HCT116 (cell line): ENCODE results near the gene RFX1. TPM values are rescaled to one million over a fixed set of nuclear protein-coding genes. Genes with fewer than 3 reads are reported as not detected.

Source experiments
- ATAC-seq: fragments of 200-7000 bp; cut with Tn5 transposase; 2 replicates; pipeline ENCODE4 v1.9.1; 2020; ENCODE audit warnings: mild to moderate bottlenecking, moderate library complexity
- BruUV-seq: library from RNA; stranded (reverse); fragments of 400-500 nt; replicated peaks from 2 replicates; lab custom pipeline; 2021; lab: Mats Ljungman, UMichigan
- CTCF ChIA-PET: fragments of 300-600 bp; sonication (Branson Sonifier 250); formaldehyde crosslinking; loops from one replicate; lab custom pipeline; 2021; ENCODE audit warnings: antibody characterized with exemption; lab: Charles Lee
- POLR2A ChIA-PET: fragments of 300-600, 350-600 bp; sonication (Branson Sonifier 250); formaldehyde crosslinking; loops from one replicate; lab custom pipeline; 2021; ENCODE audit warnings: antibody characterized with exemption; lab: Charles Lee
- RAD21 ChIA-PET, 2 experiments: fragments of 300-600 bp; sonication (Branson Sonifier 250); formaldehyde crosslinking; loops; one replicate each; lab custom pipeline; 2023; ENCODE audit warnings: low total read pairs in 2 of 2; ENCODE audit not compliant: uncharacterized antibody in 2 of 2, unreplicated experiment in 2 of 2, low non-redundant PET in 1 of 2; lab: Charles Lee
- DNase-seq: peaks from one replicate; pipeline ENCODE4 v3.0.0-alpha.2; 2010; ENCODE audit warnings: low read depth, low spot score
- H2AFZ ChIP-seq: fragments of 200-600 bp; shearing (Covaris generic), sonication (generic); 2 replicates; pipeline ENCODE4 v1.6.1; 2017; ENCODE audit warnings: low read depth, mixed run types, mixed read lengths, antibody characterized with exemption, low read length; ENCODE audit not compliant: poor library complexity, severe bottlenecking
- H3K27ac ChIP-seq: 2 replicates; pipeline ENCODE4 v1.5.1; 2012; ENCODE audit warnings: low read depth, low read length
- H3K27me3 ChIP-seq: fragments of 200-600 bp; sonication (generic); 2 replicates; pipeline ENCODE4 v1.6.1; 2016; ENCODE audit warnings: mixed run types, low read length, mixed read lengths; ENCODE audit not compliant: insufficient read depth
- H3K36me3 ChIP-seq, 2 experiments: fragments of 200-500 bp in 1 of 2; fragments of 200-600 bp in 1 of 2; sonication (Bioruptor generic) in 1 of 2; sonication (generic) in 1 of 2; 2 replicates each; pipeline versions ENCODE4 v1.5.1 to v1.6.1; 2014 to 2016; ENCODE audit warnings: low read length in 2 of 2, inconsistent platforms in 1 of 2, mixed read lengths in 1 of 2, mixed run types in 1 of 2; ENCODE audit not compliant: insufficient read depth in 2 of 2, control insufficient read depth in 1 of 2
- H3K4me1 ChIP-seq, 2 experiments: fragments of 200-600 bp in 1 of 2; sonication (generic) in 1 of 2; 2 replicates each; pipeline versions ENCODE4 v1.5.1 to v1.6.1; 2012 to 2017; ENCODE audit warnings: low read length in 2 of 2, inconsistent platforms in 1 of 2, mild to moderate bottlenecking in 1 of 2, mixed read lengths in 1 of 2, mixed run types in 1 of 2, moderate library complexity in 1 of 2; ENCODE audit not compliant: insufficient read depth in 2 of 2, control insufficient read depth in 1 of 2
- H3K4me2 ChIP-seq: fragments of 200-600 bp; sonication (generic); 2 replicates; pipeline ENCODE4 v1.6.1; 2017; ENCODE audit warnings: mixed run types, low read length, mixed read lengths
- H3K4me3 ChIP-seq, 2 experiments: fragments of 200-600 bp in 1 of 2; sonication (generic) in 1 of 2; replicated peaks in 1 of 2; 2 replicates each; pipeline ENCODE4 v1.5.1; 2011 to 2016; ENCODE audit warnings: low read length in 2 of 2, control low read depth in 1 of 2, low read depth in 1 of 2, mild to moderate bottlenecking in 1 of 2, mixed read lengths in 1 of 2, mixed run types in 1 of 2
- H3K79me2 ChIP-seq: fragments of 200-600 bp; sonication (generic); 2 replicates; pipeline ENCODE4 v1.6.1; 2017; ENCODE audit warnings: mild to moderate bottlenecking, mixed run types, low read length, moderate library complexity, mixed read lengths; ENCODE audit not compliant: insufficient read depth
- H3K9ac ChIP-seq: fragments of 200-600 bp; sonication (generic); 2 replicates; pipeline ENCODE4 v1.6.1; 2016; ENCODE audit warnings: low read length, mixed read lengths
- H3K9me2 ChIP-seq: fragments of 200-600 bp; sonication (generic), shearing (Covaris generic); 2 replicates; pipeline ENCODE4 v1.6.1; 2017; ENCODE audit warnings: mixed run types, mild to moderate bottlenecking, moderate library complexity; ENCODE audit not compliant: insufficient read depth
- H3K9me3 ChIP-seq, 2 experiments: fragments of 200-500 bp in 1 of 2; fragments of 200-600 bp in 1 of 2; sonication (Bioruptor generic) in 1 of 2; sonication (generic) in 1 of 2; 2 replicates each; pipeline ENCODE4 v1.6.1; 2014 to 2017; ENCODE audit warnings: low read length in 2 of 2, mixed read lengths in 2 of 2, inconsistent platforms in 1 of 2, low read depth in 1 of 2, mild to moderate bottlenecking in 1 of 2, mixed run types in 1 of 2, moderate library complexity in 1 of 2; ENCODE audit not compliant: control insufficient read depth in 1 of 2, insufficient read depth in 1 of 2
- H4K20me1 ChIP-seq: fragments of 200-600 bp; sonication (generic), shearing (Covaris generic); 2 replicates; pipeline ENCODE4 v1.6.1; 2017; ENCODE audit warnings: mixed run types, mild to moderate bottlenecking, moderate library complexity; ENCODE audit not compliant: insufficient read depth
- ELF1 ChIP-seq: IDR thresholded peaks from 2 replicates; pipeline ENCODE4 v1.6.1; 2012; ENCODE audit warnings: low read depth, borderline replicate concordance
- EZH2 ChIP-seq: fragments of 200-600 bp; sonication (generic); IDR thresholded peaks from 2 replicates; pipeline ENCODE4 v1.6.1; 2017; ENCODE audit warnings: antibody characterized with exemption, mixed run types
- FOSL1 ChIP-seq: IDR thresholded peaks from 2 replicates; pipeline ENCODE4 v1.6.1; 2012; ENCODE audit warnings: low read depth
- JUND ChIP-seq: IDR thresholded peaks from 2 replicates; pipeline ENCODE4 v1.6.1; 2012
- SIN3A ChIP-seq: IDR thresholded peaks from 2 replicates; pipeline ENCODE4 v1.6.1; 2012; ENCODE audit warnings: low read depth
- SP1 ChIP-seq: IDR thresholded peaks from 2 replicates; pipeline ENCODE4 v1.6.1; 2012; ENCODE audit warnings: low read depth
- SRF ChIP-seq: IDR thresholded peaks from 2 replicates; pipeline ENCODE4 v1.6.1; 2012; ENCODE audit warnings: low read depth
- TCF7L2 ChIP-seq: IDR thresholded peaks from 2 replicates; pipeline ENCODE4 v1.7.0; 2011; ENCODE audit warnings: borderline replicate concordance, inconsistent platforms; ENCODE audit not compliant: insufficient read depth, insufficient read length; ENCODE audit errors: extremely low read depth
- ZFX ChIP-seq: fragments of 450-650 bp; IDR thresholded peaks from 2 replicates; pipeline ENCODE4 v1.6.1; 2017
- intact Hi-C: fragments of 100-400 bp; cut with micrococcal nuclease; formaldehyde crosslinking; loops from 2 replicates; pipeline ENCODE4 v1.10.0; 2022
- total RNA-seq: library from RNA; stranded (reverse); gene quantifications from one replicate; pipeline ENCODE4 v1.2.1, GENCODE V29; 2021; ENCODE audit not compliant: unreplicated experiment
- TF ChIP-seq, protein P1 (sequence below), 3 experiments: fragments of 200-600 bp in 1 of 3; sonication (generic) in 1 of 3; IDR thresholded peaks in 2 of 3; conservative IDR thresholded peaks in 1 of 3; 2 replicates each; pipeline ENCODE4 v1.5.1; 2012 to 2017; ENCODE audit warnings: low read depth in 2 of 3, low read length in 2 of 3, antibody characterized with exemption in 1 of 3, borderline replicate concordance in 1 of 3, control low read depth in 1 of 3, mild to moderate bottlenecking in 1 of 3, mixed read lengths in 1 of 3, mixed run types in 1 of 3, moderate library complexity in 1 of 3; ENCODE audit not compliant: insufficient read depth in 1 of 3

The RFX1 gene
- total RNA-seq, 1 experiment from 2014 or later: 16.3 TPM

DNA sequence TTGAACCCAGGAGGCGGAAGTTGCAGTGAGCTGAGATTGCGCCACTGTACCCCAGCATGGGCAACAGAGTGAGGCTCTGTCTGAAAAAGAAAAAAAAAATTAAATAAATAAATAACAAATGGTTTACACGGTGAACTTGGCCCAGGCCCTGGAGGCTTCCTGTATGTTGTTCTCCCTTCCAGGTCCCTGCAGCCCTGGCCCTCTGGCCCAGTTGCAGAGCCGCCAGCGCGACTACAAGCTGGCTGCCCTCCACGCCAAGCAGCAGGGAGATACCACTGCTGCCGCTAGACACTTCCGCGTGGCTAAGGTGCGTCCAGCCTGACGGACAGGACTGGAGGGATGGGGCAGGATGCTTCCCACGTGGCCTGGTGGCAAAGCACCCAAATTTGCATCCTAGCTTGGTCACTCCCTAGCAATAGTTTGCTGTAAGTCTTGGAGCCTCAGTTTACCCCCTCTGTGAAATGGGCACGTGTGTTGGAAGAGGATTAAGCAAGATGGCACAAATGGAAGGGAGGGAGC lies 88.2 kb downstream of the RFX1 start:
- POLR2A ChIA-PET: no interaction called here
- peaks cover 14 to 36% of the 10 kb centered on the region in 2 experiments for H3K36me3 ChIP-seq
- peaks cover 0 to 6% of the 10 kb centered on the region in 2 experiments; a peak in 1 of 4 replicates for H3K9me3 ChIP-seq
- TF ChIP-seq SIN3A (no peak), FOSL1 (no peak), EZH2 (no peak)
- TF ChIP-seq, all 23 proteins: peak for 0
- Histone ChIP-seq H3K4me3 (no peak overlapping the region), H3K9ac (no peak overlapping the region), H2AFZ (no peak overlapping the region), H3K79me2 (no peaks in the 10 kb centered on the region), H4K20me1 (no peaks in the 10 kb centered on the region), H3K9me2 (no peaks in the 10 kb centered on the region), H3K4me2 (no peak overlapping the region), H3K4me1 (no peaks in the 10 kb centered on the region), H3K27ac (no peak overlapping the region), H3K27me3 (no peaks in the 10 kb centered on the region)
- ATAC-seq: no peak
- BruUV-seq: no TSS peak
- intact Hi-C loops: no loop called here
- no peak for DNase-seq
- RAD21 ChIA-PET: no interaction called here
- CTCF ChIA-PET: no interaction called here

GRCh38 chr19:13914777-13915176 lies 91.3 kb downstream of the RFX1 start:
- Histone ChIP-seq H3K27ac (no peak overlapping the region), H3K79me2 (no peaks in the 10 kb centered on the region), H3K36me3 (peaks cover 4 to 22% of the 10 kb centered on the region in 2 experiments; a peak in 3 of 4 replicates), H3K4me1 (no peaks in the 10 kb centered on the region), H3K4me3 (no peak overlapping the region), H4K20me1 (no peaks in the 10 kb centered on the region), H3K9me2 (no peaks in the 10 kb centered on the region), H3K27me3 (no peaks in the 10 kb centered on the region), H2AFZ (no peak overlapping the region), H3K9ac (no peak overlapping the region), H3K9me3 (no peaks in the 10 kb centered on the region), H3K4me2 (no peak overlapping the region)
- RAD21 ChIA-PET: no interaction called here
- intact Hi-C loops: no loop called here
- CTCF ChIA-PET: no interaction called here
- ATAC-seq (no peak), DNase-seq (no peak)
- POLR2A ChIA-PET: interaction anchor here (1.2 kb wide), 1 partner anchor 62 kb away, joined by 4 read pairs; no protein-coding TSS in a partner anchor
- no TSS peak for BruUV-seq
- TF ChIP-seq TCF7L2 (no peak), SP1 (no peak), ZFX (no peak), EZH2 (no peak), FOSL1 (no peak), ELF1 (no peak), JUND (no peak), SRF (no peak)
- TF ChIP-seq, protein P1, sequence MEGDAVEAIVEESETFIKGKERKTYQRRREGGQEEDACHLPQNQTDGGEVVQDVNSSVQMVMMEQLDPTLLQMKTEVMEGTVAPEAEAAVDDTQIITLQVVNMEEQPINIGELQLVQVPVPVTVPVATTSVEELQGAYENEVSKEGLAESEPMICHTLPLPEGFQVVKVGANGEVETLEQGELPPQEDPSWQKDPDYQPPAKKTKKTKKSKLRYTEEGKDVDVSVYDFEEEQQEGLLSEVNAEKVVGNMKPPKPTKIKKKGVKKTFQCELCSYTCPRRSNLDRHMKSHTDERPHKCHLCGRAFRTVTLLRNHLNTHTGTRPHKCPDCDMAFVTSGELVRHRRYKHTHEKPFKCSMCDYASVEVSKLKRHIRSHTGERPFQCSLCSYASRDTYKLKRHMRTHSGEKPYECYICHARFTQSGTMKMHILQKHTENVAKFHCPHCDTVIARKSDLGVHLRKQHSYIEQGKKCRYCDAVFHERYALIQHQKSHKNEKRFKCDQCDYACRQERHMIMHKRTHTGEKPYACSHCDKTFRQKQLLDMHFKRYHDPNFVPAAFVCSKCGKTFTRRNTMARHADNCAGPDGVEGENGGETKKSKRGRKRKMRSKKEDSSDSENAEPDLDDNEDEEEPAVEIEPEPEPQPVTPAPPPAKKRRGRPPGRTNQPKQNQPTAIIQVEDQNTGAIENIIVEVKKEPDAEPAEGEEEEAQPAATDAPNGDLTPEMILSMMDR (IDR thresholded peaks at IDR 0.05 in 2 of 3, conservative IDR thresholded peaks at IDR 0.05 in 1 of 3; ENCODE audit: borderline replicate concordance in 1 of 3, insufficient read depth in 1 of 3, low read depth in 2 of 3, low read length in 2 of 3): no peak
